ENCODE measurements around the gene EMC10. TPM values are rescaled to one million over a fixed set of nuclear protein-coding genes. Genes with fewer than 3 reads are reported as not detected.

The EMC10 gene
- polyA plus RNA-seq, 1 of the 3 experiments (the other 2 are of a cell fraction), result 218 TPM

DNA sequence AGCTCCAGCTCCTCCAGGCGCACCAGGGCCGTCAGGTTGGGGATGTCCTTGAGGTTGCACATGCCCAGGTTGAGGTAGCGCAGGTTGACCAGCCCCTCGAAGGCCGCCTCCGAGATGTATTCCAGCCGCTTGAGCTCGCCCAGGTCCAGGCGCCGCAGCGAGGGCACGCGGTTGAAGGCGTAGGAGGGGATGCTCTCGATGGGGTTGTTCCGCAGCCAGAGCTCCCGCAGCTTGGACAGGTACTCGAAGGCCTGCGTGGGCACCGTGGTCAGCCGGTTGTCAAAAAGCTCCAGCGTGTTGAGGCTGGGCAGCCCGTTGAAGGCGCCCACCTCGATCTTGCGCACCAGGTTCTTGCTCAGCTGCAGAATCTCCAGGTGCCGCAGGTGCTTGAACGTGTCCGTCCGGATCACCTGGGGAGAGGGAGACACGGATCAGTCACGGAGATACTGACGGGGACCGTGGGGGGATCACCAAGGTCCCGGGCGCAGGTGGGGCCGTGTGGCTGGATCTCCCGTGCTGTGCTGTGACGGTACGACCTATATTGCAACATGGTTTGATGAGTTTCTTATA is 42.8 kb downstream of the EMC10 start:
- TF ChIP-seq RFX5 (IDR thresholded peaks at IDR 0.05; ENCODE audit: low read length), result no peak
- no peak for TF ChIP-seq ELF1 (IDR thresholded peaks at IDR 0.05)
- no peak for TF ChIP-seq SMC3 (IDR thresholded peaks at IDR 0.05; ENCODE audit: low read depth, low read length)
- TF ChIP-seq NRF1 (IDR thresholded peaks at IDR 0.05; ENCODE audit: low read depth, low read length), result no peak
- TF ChIP-seq TEAD4 (IDR thresholded peaks at IDR 0.05; ENCODE audit: borderline replicate concordance, insufficient read depth), result no peak
- TF ChIP-seq JUND (IDR thresholded peaks at IDR 0.05), result no peak
- TF ChIP-seq FOXM1 (IDR thresholded peaks at IDR 0.05; ENCODE audit: low read depth), result no peak
- no peak for TF ChIP-seq MXI1 (IDR thresholded peaks at IDR 0.05; ENCODE audit: low read depth, low read length)
- no peak for TF ChIP-seq EP300 (IDR thresholded peaks at IDR 0.05; ENCODE audit: borderline replicate concordance in 1 of 2, low read depth in 1 of 2, low read length in 1 of 2)
- TF ChIP-seq ZBTB33 (IDR thresholded peaks at IDR 0.05; ENCODE audit: borderline replicate concordance, low read depth), result no peak
- no peak for TF ChIP-seq POLR2AphosphoS5 (IDR thresholded peaks at IDR 0.05; ENCODE audit: low read depth, low read length)
- no peak for TF ChIP-seq SIN3A (IDR thresholded peaks at IDR 0.05; ENCODE audit: borderline replicate concordance, low read depth, low read length)
- TF ChIP-seq TAF1 (IDR thresholded peaks at IDR 0.05; ENCODE audit: borderline replicate concordance, low read depth, low read length), result no peak
- TF ChIP-seq NFIC (IDR thresholded peaks at IDR 0.05; ENCODE audit: borderline replicate concordance), result no peak
- TF ChIP-seq IRF3 (IDR thresholded peaks at IDR 0.05; ENCODE audit: low read depth, low read length), result no peak
- TF ChIP-seq, protein P1, sequence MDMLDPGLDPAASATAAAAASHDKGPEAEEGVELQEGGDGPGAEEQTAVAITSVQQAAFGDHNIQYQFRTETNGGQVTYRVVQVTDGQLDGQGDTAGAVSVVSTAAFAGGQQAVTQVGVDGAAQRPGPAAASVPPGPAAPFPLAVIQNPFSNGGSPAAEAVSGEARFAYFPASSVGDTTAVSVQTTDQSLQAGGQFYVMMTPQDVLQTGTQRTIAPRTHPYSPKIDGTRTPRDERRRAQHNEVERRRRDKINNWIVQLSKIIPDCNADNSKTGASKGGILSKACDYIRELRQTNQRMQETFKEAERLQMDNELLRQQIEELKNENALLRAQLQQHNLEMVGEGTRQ (IDR thresholded peaks at IDR 0.05; ENCODE audit: borderline replicate concordance, low read depth, low read length), result no peak
- no peak for TF ChIP-seq FOXJ3 (CRISPR knock-in tag; IDR thresholded peaks at IDR 0.05)
- TF ChIP-seq CHD2 (IDR thresholded peaks at IDR 0.05; ENCODE audit: low read length, partially characterized antibody), result no peak
- TF ChIP-seq, protein P2, sequence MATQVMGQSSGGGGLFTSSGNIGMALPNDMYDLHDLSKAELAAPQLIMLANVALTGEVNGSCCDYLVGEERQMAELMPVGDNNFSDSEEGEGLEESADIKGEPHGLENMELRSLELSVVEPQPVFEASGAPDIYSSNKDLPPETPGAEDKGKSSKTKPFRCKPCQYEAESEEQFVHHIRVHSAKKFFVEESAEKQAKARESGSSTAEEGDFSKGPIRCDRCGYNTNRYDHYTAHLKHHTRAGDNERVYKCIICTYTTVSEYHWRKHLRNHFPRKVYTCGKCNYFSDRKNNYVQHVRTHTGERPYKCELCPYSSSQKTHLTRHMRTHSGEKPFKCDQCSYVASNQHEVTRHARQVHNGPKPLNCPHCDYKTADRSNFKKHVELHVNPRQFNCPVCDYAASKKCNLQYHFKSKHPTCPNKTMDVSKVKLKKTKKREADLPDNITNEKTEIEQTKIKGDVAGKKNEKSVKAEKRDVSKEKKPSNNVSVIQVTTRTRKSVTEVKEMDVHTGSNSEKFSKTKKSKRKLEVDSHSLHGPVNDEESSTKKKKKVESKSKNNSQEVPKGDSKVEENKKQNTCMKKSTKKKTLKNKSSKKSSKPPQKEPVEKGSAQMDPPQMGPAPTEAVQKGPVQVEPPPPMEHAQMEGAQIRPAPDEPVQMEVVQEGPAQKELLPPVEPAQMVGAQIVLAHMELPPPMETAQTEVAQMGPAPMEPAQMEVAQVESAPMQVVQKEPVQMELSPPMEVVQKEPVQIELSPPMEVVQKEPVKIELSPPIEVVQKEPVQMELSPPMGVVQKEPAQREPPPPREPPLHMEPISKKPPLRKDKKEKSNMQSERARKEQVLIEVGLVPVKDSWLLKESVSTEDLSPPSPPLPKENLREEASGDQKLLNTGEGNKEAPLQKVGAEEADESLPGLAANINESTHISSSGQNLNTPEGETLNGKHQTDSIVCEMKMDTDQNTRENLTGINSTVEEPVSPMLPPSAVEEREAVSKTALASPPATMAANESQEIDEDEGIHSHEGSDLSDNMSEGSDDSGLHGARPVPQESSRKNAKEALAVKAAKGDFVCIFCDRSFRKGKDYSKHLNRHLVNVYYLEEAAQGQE (IDR thresholded peaks at IDR 0.05; ENCODE audit: low read depth, low read length), result no peak
- Histone ChIP-seq H3K9ac (no peak overlapping the region), H3K79me2 (ENCODE audit: insufficient read depth) (no peaks in the 10 kb centered on the region), H3K27me3 (ENCODE audit: insufficient read depth) (no peaks in the 10 kb centered on the region), H3K9me2 (no peaks in the 10 kb centered on the region), H3K9me3 (no peaks in the 10 kb centered on the region), H3F3A (replicated peaks; ENCODE audit: insufficient read depth) (no peaks in the 10 kb centered on the region), H3K4me1 (ENCODE audit: control insufficient read depth in 1 of 2, insufficient read depth in 2 of 2, low read depth in 1 of 2, low read length in 1 of 2) (peaks cover 0 to 14% of the 10 kb centered on the region in 2 experiments; a peak in 1 of 4 replicates), H2AFZ (ENCODE audit: low read depth) (no peak overlapping the region), H3K4me2 (no peak overlapping the region), H3K36me3 (replicated peaks in 1 of 2; ENCODE audit: control insufficient read depth in 1 of 2, insufficient read depth in 2 of 2, low read length in 1 of 2) (no peaks in the 10 kb centered on the region), H3K27ac (ENCODE audit: low read depth in 2 of 2, low read length in 1 of 2) (no peak overlapping the region), H3K4me3 (ENCODE audit: low read depth in 2 of 2, low read length in 1 of 2) (no peak overlapping the region), H4K20me1 (ENCODE audit: insufficient read depth) (no peaks in the 10 kb centered on the region)
- CTCF ChIA-PET, result interaction anchor here (0.9 to 1.7 kb wide), 5 partner anchors 9 to 38 kb away, joined by 3 to 11 read pairs (median 4); no protein-coding TSS in a partner anchor
- no peak for DNase-seq
- WGBS (ENCODE audit: low lambda C conversion rate), result 97% methylated on average over 25 of the region's 40 CpGs
- POLR2A ChIA-PET, result no interaction called here

All from SK-N-SH (cell line).